Activated T-cell treated with anti-CD3 and anti-CD28 coated beads, Interleukin-2, amount 50 U/mL, for 72 hours (primary cell): ENCODE data around the gene AP1S3. TPM values are rescaled to one million over a fixed set of nuclear protein-coding genes. Genes with fewer than 3 reads are reported as not detected.

Source experiments
- ATAC-seq, 2 donors: fragments of 150-1000 bp; cut with Tn5 transposase; replicated peaks in 1 of 2; 2 replicates each; pipeline ENCODE4 v1.10.0; 2021; ENCODE audit warnings: moderate library complexity in 2 of 2, mild to moderate bottlenecking in 1 of 2
- DNase-seq, 2 donors: peaks; one replicate each; pipeline ENCODE4 v3.0.0; 2021 to 2022; ENCODE audit warnings: mixed read lengths in 1 of 2
- H3K27ac Mint-ChIP-seq: one replicate; pipeline ENCODE4 v1.8.0; 2022; ENCODE audit warnings: mild to moderate bottlenecking, moderate library complexity, mixed read lengths
- H3K27me3 Mint-ChIP-seq: one replicate; pipeline ENCODE4 v1.8.0; 2022; ENCODE audit warnings: low read depth, mixed read lengths
- H3K36me3 Mint-ChIP-seq, 2 donors: one replicate each; pipeline ENCODE4 v1.8.0; 2022; ENCODE audit warnings: mixed read lengths in 2 of 2, mild to moderate bottlenecking in 1 of 2; ENCODE audit not compliant: insufficient read depth in 2 of 2
- H3K4me1 Mint-ChIP-seq: one replicate; pipeline ENCODE4 v1.8.0; 2022; ENCODE audit warnings: low read depth, mixed read lengths
- H3K4me3 Mint-ChIP-seq, 2 donors: one replicate each; pipeline ENCODE4 v1.8.0; 2022; ENCODE audit warnings: mild to moderate bottlenecking in 2 of 2, mixed read lengths in 2 of 2, moderate library complexity in 2 of 2
- H3K9me3 Mint-ChIP-seq, 2 donors: one replicate each; pipeline ENCODE4 v1.8.0; 2022; ENCODE audit warnings: mixed read lengths in 2 of 2
- total RNA-seq, 2 donors: library from RNA; stranded (reverse); gene quantifications; one replicate each; pipeline ENCODE4 v1.2.3, GENCODE V29; 2022

Gene AP1S3
- total RNA-seq, 2 donors from 2014 or later: 5.2 to 5.6 TPM

- H3K27ac Mint-ChIP-seq: no peak overlapping the region
- H3K36me3 Mint-ChIP-seq: peaks cover 0 to 3% of the 10 kb centered on the region in 2 donors
- H3K27me3 Mint-ChIP-seq: no peaks in the 10 kb centered on the region
- H3K9me3 Mint-ChIP-seq: no peaks in the 10 kb centered on the region
- peaks cover 20% of the 10 kb centered on the region for H3K4me1 Mint-ChIP-seq
- DNase-seq (no peak), ATAC-seq (peak; percentile 43 to 65)
- H3K4me3 Mint-ChIP-seq: peak overlapping the region in 1 of 2 donors; percentile 9
These were observed 28.6 kb upstream of the AP1S3 start for GRCh38 chr2:223865907-223866508.

- Mint-ChIP-seq H3K9me3 (no peaks in the 10 kb centered on the region), H3K27ac (peak overlapping the region; percentile 86), H3K4me1 (peaks cover 20% of the 10 kb centered on the region), H3K27me3 (no peaks in the 10 kb centered on the region), H3K4me3 (peak overlapping the region in 1 of 2 donors; percentile 36), H3K36me3 (peaks cover 0 to 3% of the 10 kb centered on the region in 2 donors)
- DNase-seq (no peak), ATAC-seq (peak; percentile 9 to 31)
These were observed 27.7 kb upstream of the AP1S3 start for GRCh38 chr2:223865124-223865523.

- Mint-ChIP-seq H3K4me3 (no peak overlapping the region), H3K9me3 (no peaks in the 10 kb centered on the region), H3K27me3 (no peaks in the 10 kb centered on the region), H3K4me1 (peaks cover 20% of the 10 kb centered on the region), H3K36me3 (no peaks in the 10 kb centered on the region), H3K27ac (no peak overlapping the region)
- no peak for ATAC-seq
- DNase-seq: no peak
These were observed 26.1 kb upstream of the AP1S3 start for GRCh38 chr2:223863491-223863890.

GRCh38 chr2:223860809-223861738 is 23.7 kb upstream of the AP1S3 start:
- peaks cover 15% of the 10 kb centered on the region for H3K4me1 Mint-ChIP-seq
- peak overlapping the region; percentile 15 for H3K27ac Mint-ChIP-seq
- ATAC-seq (no peak), DNase-seq (no peak)
- no peaks in the 10 kb centered on the region for H3K36me3 Mint-ChIP-seq
- no peaks in the 10 kb centered on the region for H3K9me3 Mint-ChIP-seq
- no peak overlapping the region for H3K4me3 Mint-ChIP-seq
- H3K27me3 Mint-ChIP-seq: no peaks in the 10 kb centered on the region

- H3K4me1 Mint-ChIP-seq: no peaks in the 10 kb centered on the region
- H3K9me3 Mint-ChIP-seq: no peaks in the 10 kb centered on the region
- DNase-seq: no peak
- no peak overlapping the region for H3K4me3 Mint-ChIP-seq
- no peak overlapping the region for H3K27ac Mint-ChIP-seq
- no peak for ATAC-seq
- H3K27me3 Mint-ChIP-seq: no peaks in the 10 kb centered on the region
- H3K36me3 Mint-ChIP-seq: no peaks in the 10 kb centered on the region
These were observed 21.7 kb upstream of the AP1S3 start for GRCh38 chr2:223859070-223859469.

GRCh38 chr2:223856584-223856983 is 19.2 kb upstream of the AP1S3 start:
- Mint-ChIP-seq H3K4me3 (no peak overlapping the region), H3K27me3 (no peaks in the 10 kb centered on the region), H3K36me3 (peaks cover 0 to 9% of the 10 kb centered on the region in 2 donors), H3K4me1 (peaks cover under 1% of the 10 kb centered on the region), H3K27ac (no peak overlapping the region), H3K9me3 (no peaks in the 10 kb centered on the region)
- ATAC-seq (no peak), DNase-seq (no peak)

GRCh38 chr2:223856021-223856420 is 18.6 kb upstream of the AP1S3 start:
- no peak for DNase-seq
- Mint-ChIP-seq H3K27ac (no peak overlapping the region), H3K4me3 (no peak overlapping the region), H3K27me3 (no peaks in the 10 kb centered on the region), H3K9me3 (peaks cover 0 to 1% of the 10 kb centered on the region in 2 donors), H3K4me1 (peaks cover 6% of the 10 kb centered on the region), H3K36me3 (peaks cover 2 to 15% of the 10 kb centered on the region in 2 donors)
- no peak for ATAC-seq

GRCh38 chr2:223855426-223855825 is 18.0 kb upstream of the AP1S3 start:
- DNase-seq (no peak), ATAC-seq (no peak)
- peaks cover 7 to 19% of the 10 kb centered on the region in 2 donors for H3K36me3 Mint-ChIP-seq
- no peaks in the 10 kb centered on the region for H3K27me3 Mint-ChIP-seq
- peaks cover 0 to 1% of the 10 kb centered on the region in 2 donors for H3K9me3 Mint-ChIP-seq
- no peak overlapping the region for H3K27ac Mint-ChIP-seq
- peaks cover 9% of the 10 kb centered on the region for H3K4me1 Mint-ChIP-seq
- no peak overlapping the region for H3K4me3 Mint-ChIP-seq

- H3K4me3 Mint-ChIP-seq: peak overlapping the region in 1 of 2 donors; percentile 39
- peaks cover 11 to 25% of the 10 kb centered on the region in 2 donors for H3K36me3 Mint-ChIP-seq
- H3K4me1 Mint-ChIP-seq: peaks cover 9% of the 10 kb centered on the region
- peak in 1 of 2 donors; percentile 49 for ATAC-seq
- no peak for DNase-seq
- peak overlapping the region; percentile 54 for H3K27ac Mint-ChIP-seq
- no peaks in the 10 kb centered on the region for H3K27me3 Mint-ChIP-seq
- peaks cover 1% of the 10 kb centered on the region in 2 donors for H3K9me3 Mint-ChIP-seq
These were observed 17.4 kb upstream of the AP1S3 start for GRCh38 chr2:223854741-223855140.

- Mint-ChIP-seq H3K9me3 (peaks cover 5 to 8% of the 10 kb centered on the region in 2 donors), H3K36me3 (peaks cover 18 to 35% of the 10 kb centered on the region in 2 donors), H3K27ac (no peak overlapping the region), H3K27me3 (no peaks in the 10 kb centered on the region), H3K4me3 (no peak overlapping the region), H3K4me1 (peaks cover 9% of the 10 kb centered on the region)
- ATAC-seq (no peak), DNase-seq (no peak)
These were observed 16.0 kb upstream of the AP1S3 start for GRCh38 chr2:223853425-223853837.

GRCh38 chr2:223852281-223852795 is 15.0 kb upstream of the AP1S3 start:
- Mint-ChIP-seq H3K4me1 (peaks cover 9% of the 10 kb centered on the region), H3K9me3 (peaks cover 5 to 8% of the 10 kb centered on the region in 2 donors), H3K36me3 (peaks cover 20 to 35% of the 10 kb centered on the region in 2 donors), H3K4me3 (no peak overlapping the region), H3K27ac (no peak overlapping the region), H3K27me3 (no peaks in the 10 kb centered on the region)
- ATAC-seq: no peak
- no peak for DNase-seq

GRCh38 chr2:223847410-223847809 is 10.0 kb upstream of the AP1S3 start:
- H3K27ac Mint-ChIP-seq: no peak overlapping the region
- H3K4me3 Mint-ChIP-seq: no peak overlapping the region
- DNase-seq (no peak), ATAC-seq (no peak)
- peaks cover 20 to 27% of the 10 kb centered on the region in 2 donors for H3K36me3 Mint-ChIP-seq
- no peaks in the 10 kb centered on the region for H3K27me3 Mint-ChIP-seq
- H3K9me3 Mint-ChIP-seq: peaks cover 5 to 8% of the 10 kb centered on the region in 2 donors
- H3K4me1 Mint-ChIP-seq: peaks cover 9% of the 10 kb centered on the region

- ATAC-seq (no peak), DNase-seq (no peak)
- peaks cover 5 to 8% of the 10 kb centered on the region in 2 donors for H3K9me3 Mint-ChIP-seq
- H3K27me3 Mint-ChIP-seq: no peaks in the 10 kb centered on the region
- no peak overlapping the region for H3K4me3 Mint-ChIP-seq
- H3K36me3 Mint-ChIP-seq: peaks cover 20 to 27% of the 10 kb centered on the region in 2 donors
- H3K4me1 Mint-ChIP-seq: peaks cover 8% of the 10 kb centered on the region
- H3K27ac Mint-ChIP-seq: no peak overlapping the region
These were observed 9.1 kb upstream of the AP1S3 start for GRCh38 chr2:223846515-223846914.
